K562 (cell line): ENCODE data around the gene DAZAP1. TPM values are rescaled to one million over a fixed set of nuclear protein-coding genes. Genes with fewer than 3 reads are reported as not detected.

ENCODE experiments used
- ATAC-seq: fragments of 200-7000 bp; cut with Tn5 transposase; 3 replicates; pipeline ENCODE4 v1.9.1; 2020; ENCODE audit warnings: moderate library complexity
- BruUV-seq: library from RNA; stranded (reverse); fragments of 400-500 nt; replicated peaks from 2 replicates; lab custom pipeline; 2021; lab: Mats Ljungman, UMichigan
- CTCF ChIA-PET: fragments of 300-600 bp; formaldehyde crosslinking; extraction: SDS; loops from one replicate; lab custom pipeline; 2021; ENCODE audit warnings: low intra/inter-chr PET ratio; lab: Yijun Ruan, JAX
- POLR2A ChIA-PET: fragments of 300-600, 350-650 bp; sonication (Branson Sonifier 250); formaldehyde crosslinking; extraction: SDS; loops from one replicate; lab custom pipeline; 2021; ENCODE audit warnings: antibody characterized with exemption, inconsistent platforms; lab: Yijun Ruan, JAX
- DNase-seq, 4 experiments: peaks; one replicate each; pipeline versions ENCODE4 v3.0.0 to v3.0.0-alpha.2; 2011 to 2018; ENCODE audit warnings: low spot score in 3 of 4, mixed read lengths in 3 of 4; ENCODE audit errors: extremely low read depth in 1 of 4
- FAIRE-seq: peaks from 2 replicates; lab custom pipeline; 2011; peaks lifted over from hg19 to GRCh38; lab: Jason Lieb, UNC
- H2AFZ ChIP-seq: 2 replicates; pipeline ENCODE4 v1.6.0; 2011; ENCODE audit warnings: low read depth, low read length, control low read depth, inconsistent platforms
- H3K27ac ChIP-seq: fragments of 200-600 bp; 3 replicates; pipeline ENCODE4 v1.8.0; 2011; ENCODE audit warnings: low read depth, mild to moderate bottlenecking, control low read depth, inconsistent platforms, low read length, moderate library complexity, mixed read lengths; ENCODE audit errors: extremely low read depth
- H3K27me3 ChIP-seq, 2 experiments: fragments of 300-600 bp in 1 of 2; 2 replicates in 1 of 2; 3 replicates in 1 of 2; pipeline versions ENCODE4 v1.6.0 to v1.8.0; 2011; ENCODE audit warnings: inconsistent platforms in 2 of 2, low read length in 2 of 2, mild to moderate bottlenecking in 1 of 2, mixed read lengths in 1 of 2, moderate library complexity in 1 of 2; ENCODE audit not compliant: control insufficient read depth in 2 of 2, insufficient read depth in 2 of 2
- H3K36me3 ChIP-seq: fragments of 300-600 bp; 3 replicates; pipeline ENCODE4 v1.8.0; 2011; ENCODE audit warnings: mild to moderate bottlenecking, low read length, inconsistent platforms; ENCODE audit not compliant: control insufficient read depth, insufficient read depth
- H3K4me1 ChIP-seq, 2 experiments: fragments of 200-600 bp in 1 of 2; replicated peaks in 1 of 2; 2 replicates in 1 of 2; 3 replicates in 1 of 2; pipeline versions ENCODE4 v1.5.1 to v1.8.0; 2011; ENCODE audit warnings: inconsistent platforms in 2 of 2, low read length in 2 of 2, mild to moderate bottlenecking in 1 of 2, mixed read lengths in 1 of 2, moderate library complexity in 1 of 2; ENCODE audit not compliant: control insufficient read depth in 2 of 2, insufficient read depth in 2 of 2
- H3K4me2 ChIP-seq: 2 replicates; pipeline ENCODE4 v1.6.1; 2011; ENCODE audit warnings: low read length, control low read depth, inconsistent platforms, mixed read lengths; ENCODE audit not compliant: insufficient read depth
- H3K4me3 ChIP-seq: fragments of 200-600 bp; sonication (generic), shearing (Covaris generic); 2 replicates; pipeline ENCODE4 v1.5.1; 2016; ENCODE audit warnings: control low read depth, inconsistent platforms
- H3K79me2 ChIP-seq: fragments of 200-600 bp; 3 replicates; pipeline ENCODE4 v1.8.0; 2011; ENCODE audit warnings: low read length, inconsistent platforms; ENCODE audit not compliant: control insufficient read depth, insufficient read depth
- H3K9ac ChIP-seq, 2 experiments: 2 replicates each; pipeline versions ENCODE4 v1.6.0 to v1.6.1; 2011; ENCODE audit warnings: low read depth in 2 of 2, low read length in 2 of 2, control low read depth in 1 of 2, inconsistent platforms in 1 of 2, mild to moderate bottlenecking in 1 of 2, mixed read lengths in 1 of 2; ENCODE audit not compliant: insufficient read depth in 1 of 2
- H3K9me1 ChIP-seq: one replicate; pipeline ENCODE4 v1.6.0; 2011; ENCODE audit warnings: inconsistent platforms, mild to moderate bottlenecking, low read length, moderate library complexity; ENCODE audit not compliant: control insufficient read depth, insufficient read depth
- H3K9me3 ChIP-seq: replicated peaks from 2 replicates; pipeline ENCODE4 v1.5.1; 2011; ENCODE audit warnings: low read depth, low read length, inconsistent platforms; ENCODE audit not compliant: control insufficient read depth, insufficient read depth
- H4K20me1 ChIP-seq: replicated peaks from 2 replicates; pipeline ENCODE4 v1.6.1; 2011; ENCODE audit warnings: low read length, inconsistent platforms, mixed read lengths; ENCODE audit not compliant: control insufficient read depth, insufficient read depth
- GATAD2A ChIP-seq: fragments of 450-650 bp; IDR thresholded peaks from 2 replicates; pipeline ENCODE4 v1.6.1; 2017
- ZBTB7A ChIP-seq: IDR thresholded peaks from 2 replicates; pipeline ENCODE4 v1.6.1; 2011; ENCODE audit warnings: low read depth, mild to moderate bottlenecking, low read length, moderate library complexity, borderline replicate concordance; ENCODE audit not compliant: control insufficient read depth
- WGBS: fragments of 100-300 bp; shearing (Covaris generic); methylation state at CpG from one replicate; pipeline ENCODE4 v1.1.6; 2016; ENCODE audit warnings: low coverage, mixed read lengths; ENCODE audit not compliant: insufficient coverage; ENCODE audit errors: missing lambda C conversion rate; 5-methylcytosine and 5-hydroxymethylcytosine counted together
- in situ Hi-C: fragments of 300-500 bp; cut with MboI; formaldehyde crosslinking; loops from 4 replicates; pipeline ENCODE4 v1.15.0; 2018; ENCODE audit warnings: inconsistent platforms, mixed read lengths
- intact Hi-C: fragments of 100-400 bp; cut with micrococcal nuclease; formaldehyde crosslinking; loops from 2 replicates; pipeline ENCODE4 v1.14.2; 2022
- polyA plus RNA-seq, 8 experiments: library from polyadenylated mRNA; depleted of rRNA in 4 of 8; stranded (reverse) in 5 of 8; unstranded in 3 of 8; fragments of >200 nt; fragmentation: Nextera tagmentation in 2 of 8; fragmentation: Illumina TruSeq in 1 of 8; extraction: Ambion mirVana in 2 of 8; extraction: Trizol in 1 of 8; gene quantifications; 2 replicates each; pipeline versions ENCODE4 v1.2.1 to v1.2.3, GENCODE V29; 2011 to 2014; ENCODE audit warnings: inconsistent platforms in 1 of 8, missing spikeins in 1 of 8
- total RNA-seq, 7 experiments: library from RNA; depleted of rRNA in 6 of 7; stranded (reverse); fragments of >200 nt in 6 of 7; fragmentation: Illumina TruSeq in 2 of 7; extraction: Trizol in 2 of 7; gene quantifications; 2 replicates each; pipeline versions ENCODE4 v1.2.1 to v1.2.3, GENCODE V29; 2011 to 2021; ENCODE audit warnings: low replicate concordance in 1 of 7

Gene DAZAP1
- total and polyA plus RNA-seq, 9 of the 15 experiments (the other 6 are each of a cell fraction or from before 2014, with no cell fraction given), result 10.8 to 289 (median 142) TPM

- no peaks in the 10 kb centered on the region for H3K79me2 ChIP-seq
- H3K9me1 ChIP-seq, result peaks cover 7% of the 10 kb centered on the region
- no TSS peak for BruUV-seq
- H3K4me2 ChIP-seq, result no peak overlapping the region
- CTCF ChIA-PET, result no interaction called here
- peaks cover 17% of the 10 kb centered on the region; the same call in 1 of the 2 replicates for H4K20me1 ChIP-seq
- intact Hi-C loops, result no loop called here
- no peaks in the 10 kb centered on the region for H3K9me3 ChIP-seq
- peak overlapping the region in 1 of 2 experiments; percentile 19; a peak in 1 of 4 replicates for H3K9ac ChIP-seq
- no peak overlapping the region for H3K4me3 ChIP-seq
- no peak for ATAC-seq
- 18% methylated on average over 15 of the region's 39 CpGs for WGBS
- no peak for DNase-seq
- no peak overlapping the region for H2AFZ ChIP-seq
- H3K27me3 ChIP-seq, result peaks cover 0 to 12% of the 10 kb centered on the region in 2 experiments; a peak in 1 of 5 replicates
- in situ Hi-C loops, result no loop called here
- POLR2A ChIA-PET, result interaction anchor here (0.6 to 2.0 kb wide), 8 partner anchors 9 to 596 kb away, joined by 3 to 7 read pairs (median 3); partner anchors contain the start of gene CIRBP
- H3K36me3 ChIP-seq, result no peaks in the 10 kb centered on the region
- no peak overlapping the region for H3K27ac ChIP-seq
- FAIRE-seq, result no peak
- TF ChIP-seq ZBTB7A (0 out of 2 replicates have a peak, but pooled peaks have one; percentile 35), GATAD2A (no peak)
- H3K4me1 ChIP-seq, result peaks cover 5 to 74% of the 10 kb centered on the region in 2 experiments; a peak in 4 of 5 replicates
These were observed 44.8 kb downstream of the DAZAP1 start for GRCh38 chr19:1451916-1452801.
